OCI-LY1 (cell line): ENCODE results near the gene PRMT7.

Experiments
- H2AFZ ChIP-seq: fragments of 200-600 bp; sonication (generic), shearing (Covaris generic); 2 replicates; pipeline ENCODE4 v1.6.0; 2014; ENCODE audit warnings: antibody characterized with exemption, mild to moderate bottlenecking, low read length
- H3F3A ChIP-seq: fragments of 200-600 bp; sonication (generic), shearing (Covaris generic); 2 replicates; pipeline ENCODE4 v1.6.0; 2014; ENCODE audit warnings: mild to moderate bottlenecking, antibody characterized with exemption, low read length, moderate library complexity; ENCODE audit not compliant: insufficient read depth
- H3K27ac ChIP-seq: fragments of 200-600 bp; sonication (generic); 2 replicates; pipeline ENCODE4 v1.5.1; 2014; ENCODE audit warnings: low read length, mixed run types, mild to moderate bottlenecking, low read depth; ENCODE audit not compliant: poor library complexity, severe bottlenecking
- H3K27me3 ChIP-seq: fragments of 200-600 bp; sonication (generic); 2 replicates; pipeline ENCODE4 v1.6.0; 2014; ENCODE audit warnings: antibody characterized with exemption, mild to moderate bottlenecking, low read length, moderate library complexity; ENCODE audit not compliant: insufficient read depth
- H3K36me3 ChIP-seq: fragments of 200-600 bp; sonication (generic); 2 replicates; pipeline ENCODE4 v1.6.1; 2014; ENCODE audit warnings: mild to moderate bottlenecking, antibody characterized with exemption, low read length, moderate library complexity, mixed read lengths; ENCODE audit not compliant: insufficient read depth
- H3K4me1 ChIP-seq: fragments of 200-600 bp; sonication (generic); 2 replicates; pipeline ENCODE4 v1.5.1; 2014; ENCODE audit warnings: mild to moderate bottlenecking, low read length, moderate library complexity; ENCODE audit not compliant: insufficient read depth, severe bottlenecking
- H3K4me2 ChIP-seq: fragments of 200-600 bp; sonication (generic), shearing (Covaris generic); 2 replicates; pipeline ENCODE4 v1.6.1; 2014; ENCODE audit warnings: low read length
- H3K4me3 ChIP-seq: fragments of 200-600 bp; sonication (generic); 2 replicates; pipeline ENCODE4 v1.5.1; 2014; ENCODE audit warnings: low read length, low read depth, mild to moderate bottlenecking, mixed read lengths; ENCODE audit not compliant: poor library complexity, severe bottlenecking
- H3K79me2 ChIP-seq: fragments of 200-600 bp; shearing (Covaris generic); 2 replicates; pipeline ENCODE4 v1.6.1; 2016; ENCODE audit warnings: mixed run types, low read length, mixed read lengths; ENCODE audit not compliant: insufficient read depth
- H3K9ac ChIP-seq: fragments of 200-600 bp; sonication (generic), shearing (Covaris generic); 2 replicates; pipeline ENCODE4 v1.6.1; 2014; ENCODE audit warnings: mild to moderate bottlenecking, low read length, mixed read lengths
- H3K9me2 ChIP-seq: fragments of 200-600 bp; sonication (generic), shearing (Covaris generic); 2 replicates; pipeline ENCODE4 v1.6.1; 2014; ENCODE audit warnings: low read depth, mild to moderate bottlenecking, low read length, mixed read lengths
- H3K9me3 ChIP-seq: fragments of 200-600 bp; shearing (Covaris generic); 2 replicates; pipeline ENCODE4 v1.6.1; 2014; ENCODE audit warnings: low read length, mixed read lengths
- H4K20me1 ChIP-seq: fragments of 200-600 bp; sonication (generic), shearing (Covaris generic); 2 replicates; pipeline ENCODE4 v1.6.0; 2016; ENCODE audit warnings: mild to moderate bottlenecking, low read length; ENCODE audit not compliant: insufficient read depth
- EZH2 ChIP-seq: fragments of 200-600 bp; sonication (generic), shearing (Covaris generic); IDR thresholded peaks from 2 replicates; pipeline ENCODE4 v1.8.0; 2017; ENCODE audit warnings: borderline replicate concordance, mixed run types, mild to moderate bottlenecking, antibody characterized with exemption, low read length, moderate library complexity, mixed read lengths
- TF ChIP-seq, protein P1 (sequence below): fragments of 200-600 bp; sonication (generic), shearing (Covaris generic); IDR thresholded peaks from 2 replicates; pipeline ENCODE4 v1.5.1; 2017; ENCODE audit warnings: mild to moderate bottlenecking, antibody characterized with exemption, low read length, moderate library complexity, mixed read lengths

The PRMT7 gene, protein sequence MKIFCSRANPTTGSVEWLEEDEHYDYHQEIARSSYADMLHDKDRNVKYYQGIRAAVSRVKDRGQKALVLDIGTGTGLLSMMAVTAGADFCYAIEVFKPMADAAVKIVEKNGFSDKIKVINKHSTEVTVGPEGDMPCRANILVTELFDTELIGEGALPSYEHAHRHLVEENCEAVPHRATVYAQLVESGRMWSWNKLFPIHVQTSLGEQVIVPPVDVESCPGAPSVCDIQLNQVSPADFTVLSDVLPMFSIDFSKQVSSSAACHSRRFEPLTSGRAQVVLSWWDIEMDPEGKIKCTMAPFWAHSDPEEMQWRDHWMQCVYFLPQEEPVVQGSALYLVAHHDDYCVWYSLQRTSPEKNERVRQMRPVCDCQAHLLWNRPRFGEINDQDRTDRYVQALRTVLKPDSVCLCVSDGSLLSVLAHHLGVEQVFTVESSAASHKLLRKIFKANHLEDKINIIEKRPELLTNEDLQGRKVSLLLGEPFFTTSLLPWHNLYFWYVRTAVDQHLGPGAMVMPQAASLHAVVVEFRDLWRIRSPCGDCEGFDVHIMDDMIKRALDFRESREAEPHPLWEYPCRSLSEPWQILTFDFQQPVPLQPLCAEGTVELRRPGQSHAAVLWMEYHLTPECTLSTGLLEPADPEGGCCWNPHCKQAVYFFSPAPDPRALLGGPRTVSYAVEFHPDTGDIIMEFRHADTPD

GRCh38 chr16:68310774-68311511, at the start of gene PRMT7, which contains the start of gene SLC7A6OS:
Gene PRMT7, plus strand, starts transcription at chr16:68311019. Its CDS starts 4,961 bp downstream, at chr16:68315980.
Gene SLC7A6OS, minus strand, starts transcription at chr16:68310946. Its CDS starts 20 bp downstream, at chr16:68310926.
- TF ChIP-seq EZH2, result no peak
- TF ChIP-seq, protein P1, sequence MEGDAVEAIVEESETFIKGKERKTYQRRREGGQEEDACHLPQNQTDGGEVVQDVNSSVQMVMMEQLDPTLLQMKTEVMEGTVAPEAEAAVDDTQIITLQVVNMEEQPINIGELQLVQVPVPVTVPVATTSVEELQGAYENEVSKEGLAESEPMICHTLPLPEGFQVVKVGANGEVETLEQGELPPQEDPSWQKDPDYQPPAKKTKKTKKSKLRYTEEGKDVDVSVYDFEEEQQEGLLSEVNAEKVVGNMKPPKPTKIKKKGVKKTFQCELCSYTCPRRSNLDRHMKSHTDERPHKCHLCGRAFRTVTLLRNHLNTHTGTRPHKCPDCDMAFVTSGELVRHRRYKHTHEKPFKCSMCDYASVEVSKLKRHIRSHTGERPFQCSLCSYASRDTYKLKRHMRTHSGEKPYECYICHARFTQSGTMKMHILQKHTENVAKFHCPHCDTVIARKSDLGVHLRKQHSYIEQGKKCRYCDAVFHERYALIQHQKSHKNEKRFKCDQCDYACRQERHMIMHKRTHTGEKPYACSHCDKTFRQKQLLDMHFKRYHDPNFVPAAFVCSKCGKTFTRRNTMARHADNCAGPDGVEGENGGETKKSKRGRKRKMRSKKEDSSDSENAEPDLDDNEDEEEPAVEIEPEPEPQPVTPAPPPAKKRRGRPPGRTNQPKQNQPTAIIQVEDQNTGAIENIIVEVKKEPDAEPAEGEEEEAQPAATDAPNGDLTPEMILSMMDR, result no peak; the same call in 1 of the 2 replicates
- H3F3A ChIP-seq, result no peaks in the 10 kb centered on the region
- no peaks in the 10 kb centered on the region for H4K20me1 ChIP-seq
- H3K27me3 ChIP-seq, result no peaks in the 10 kb centered on the region
- peak within 1 kb of the TSS; percentile 61 for H3K27ac ChIP-seq
- peaks cover 36% of the 10 kb centered on the region for H3K4me1 ChIP-seq
- H3K4me2 ChIP-seq, result peak within 1 kb of the TSS; percentile 92
- peaks cover 49% of the 10 kb centered on the region for H3K36me3 ChIP-seq
- peak within 1 kb of the TSS; percentile 9; the same call in 1 of the 2 replicates for H2AFZ ChIP-seq
- H3K9me2 ChIP-seq, result no peaks in the 10 kb centered on the region
- H3K4me3 ChIP-seq, result peak within 1 kb of the TSS; percentile 83
- H3K9ac ChIP-seq, result peak within 1 kb of the TSS; percentile 82
- H3K9me3 ChIP-seq, result no peaks in the 10 kb centered on the region
- peaks cover 29% of the 10 kb centered on the region for H3K79me2 ChIP-seq

GRCh38 chr16:68263559-68264127, 47.2 kb upstream of the PRMT7 start:
- peaks cover 27% of the 10 kb centered on the region; the same call in 1 of the 2 replicates for H3K36me3 ChIP-seq
- H3K9me2 ChIP-seq, result no peaks in the 10 kb centered on the region
- H3K27me3 ChIP-seq, result no peaks in the 10 kb centered on the region
- H3K79me2 ChIP-seq, result peaks cover 28% of the 10 kb centered on the region
- peak overlapping the region; percentile 84 for H3K4me2 ChIP-seq
- H3K4me1 ChIP-seq, result peaks cover 45% of the 10 kb centered on the region
- H3K9ac ChIP-seq, result peak overlapping the region; percentile 71
- peak overlapping the region; percentile 66 for H3K27ac ChIP-seq
- no peak for TF ChIP-seq EZH2
- TF ChIP-seq, protein P1, result no peak
- no peak overlapping the region for H2AFZ ChIP-seq
- H3F3A ChIP-seq, result no peaks in the 10 kb centered on the region
- no peaks in the 10 kb centered on the region for H4K20me1 ChIP-seq
- no peaks in the 10 kb centered on the region for H3K9me3 ChIP-seq
- peak overlapping the region; percentile 87 for H3K4me3 ChIP-seq
